DLD1 (cell line): ENCODE results near the gene CLEC16A.
"Not testable (repeated sequence)": the region's sequence is repeated elsewhere in the genome, so short reads cannot be mapped to it uniquely, and the experiment has no call there.

Source experiments
- in situ Hi-C: cut with HindIII; loops from 2 replicates; pipeline ENCODE4 v1.10.0; 2017; ENCODE audit warnings: low sequenced_read_pairs

The CLEC16A gene

GRCh38 chr16:10964891-10965326, 20.5 kb downstream of the CLEC16A start:
- in situ Hi-C loops = no loop called here

- in situ Hi-C loops = no loop called here
Measured at GRCh38 chr16:10965440-10966061, 21.2 kb downstream of the CLEC16A start.

- in situ Hi-C loops = no loop called here
Measured at GRCh38 chr16:10966129-10966528, 21.8 kb downstream of the CLEC16A start.

GRCh38 chr16:10966559-10966958, 22.2 kb downstream of the CLEC16A start:
- in situ Hi-C loops = not testable (repeated sequence)

GRCh38 chr16:10967986-10968385, 23.6 kb downstream of the CLEC16A start:
- in situ Hi-C loops = no loop called here

GRCh38 chr16:10968498-10968897, 24.1 kb downstream of the CLEC16A start:
- in situ Hi-C loops = no loop called here

GRCh38 chr16:10969615-10970014, 25.3 kb downstream of the CLEC16A start:
- in situ Hi-C loops = no loop called here

- in situ Hi-C loops = no loop called here
Measured at GRCh38 chr16:10970065-10970464, 25.7 kb downstream of the CLEC16A start.

- in situ Hi-C loops = no loop called here
Measured at GRCh38 chr16:10971560-10971961, 27.2 kb downstream of the CLEC16A start.

- in situ Hi-C loops = no loop called here
Measured at GRCh38 chr16:10972108-10972818, 27.9 kb downstream of the CLEC16A start.

GRCh38 chr16:10972819-10973464, 28.6 kb downstream of the CLEC16A start:
- in situ Hi-C loops = no loop called here

GRCh38 chr16:10976634-10977033, 32.3 kb downstream of the CLEC16A start:
- in situ Hi-C loops = no loop called here

- in situ Hi-C loops = no loop called here
Measured at GRCh38 chr16:10978124-10978523, 33.8 kb downstream of the CLEC16A start.

- in situ Hi-C loops = no loop called here
Measured at GRCh38 chr16:10978871-10979446, 34.6 kb downstream of the CLEC16A start.

- in situ Hi-C loops = no loop called here
Measured at GRCh38 chr16:10979717-10980601, 35.6 kb downstream of the CLEC16A start.

- in situ Hi-C loops = no loop called here
Measured at GRCh38 chr16:10980813-10981212, 36.4 kb downstream of the CLEC16A start.

- in situ Hi-C loops = no loop called here
Measured at GRCh38 chr16:10981697-10982216, 37.4 kb downstream of the CLEC16A start.

GRCh38 chr16:10982465-10983150, 38.2 kb downstream of the CLEC16A start:
- in situ Hi-C loops = no loop called here

- in situ Hi-C loops = no loop called here
Measured at GRCh38 chr16:10983159-10983558, 38.8 kb downstream of the CLEC16A start.

- in situ Hi-C loops = no loop called here
Measured at GRCh38 chr16:10984509-10984908, 40.1 kb downstream of the CLEC16A start.
